ENCODE measurements around the gene BICC1.

The BICC1 gene

DNA sequence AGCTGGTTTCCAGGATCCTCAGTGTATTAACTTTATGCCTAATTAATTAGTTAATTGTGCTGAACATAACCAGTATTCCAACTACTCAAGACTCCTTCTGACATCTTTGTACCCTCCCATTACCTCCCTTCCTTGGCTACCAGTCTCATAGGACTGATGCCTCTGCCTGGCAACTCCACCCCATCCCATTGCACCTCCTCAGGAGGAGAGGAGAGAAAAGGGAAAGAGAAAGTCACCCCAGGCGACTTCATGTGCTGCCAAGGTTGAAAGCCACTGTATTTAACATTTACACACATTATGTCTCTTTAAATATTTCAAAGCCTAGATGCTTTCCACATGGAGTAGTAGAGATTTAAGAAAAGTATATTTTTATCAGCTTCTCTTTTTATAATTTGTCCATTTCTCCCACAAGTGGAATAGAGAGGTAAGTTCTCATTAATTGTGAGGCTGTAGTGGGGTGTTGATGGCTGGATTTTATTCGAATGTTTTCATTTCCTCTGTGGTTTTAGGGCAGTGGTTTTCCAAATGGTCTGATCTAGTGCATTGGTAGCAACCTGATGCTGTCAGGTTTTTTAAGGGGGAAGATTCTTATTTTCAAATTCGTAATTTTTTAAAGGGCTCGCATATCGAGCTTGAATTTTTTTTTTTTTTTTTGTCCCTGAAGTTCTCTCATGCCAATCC lies 148.0 kb downstream of the BICC1 start:
- DNase-seq = no peak

DNA sequence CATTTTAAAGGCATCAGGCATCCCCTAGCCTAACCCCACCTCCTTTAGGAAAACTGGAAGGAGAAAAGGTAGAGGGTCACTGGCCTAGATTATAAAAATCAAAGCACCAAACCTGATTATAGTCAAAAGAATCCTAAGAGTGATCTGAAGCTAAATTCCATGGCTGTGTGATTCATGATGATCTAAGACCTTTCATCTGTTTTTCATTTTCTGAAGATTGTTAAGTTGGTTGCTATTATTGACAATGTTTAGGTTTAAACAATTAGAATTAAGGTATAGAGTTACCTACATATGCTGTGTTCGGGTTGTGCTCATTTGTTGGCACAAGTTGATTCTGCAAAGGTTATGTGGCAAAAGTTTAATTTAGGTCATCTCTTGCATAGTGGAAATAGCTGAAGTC lies 148.7 kb downstream of the BICC1 start:
- DNase-seq = no peak

DNA sequence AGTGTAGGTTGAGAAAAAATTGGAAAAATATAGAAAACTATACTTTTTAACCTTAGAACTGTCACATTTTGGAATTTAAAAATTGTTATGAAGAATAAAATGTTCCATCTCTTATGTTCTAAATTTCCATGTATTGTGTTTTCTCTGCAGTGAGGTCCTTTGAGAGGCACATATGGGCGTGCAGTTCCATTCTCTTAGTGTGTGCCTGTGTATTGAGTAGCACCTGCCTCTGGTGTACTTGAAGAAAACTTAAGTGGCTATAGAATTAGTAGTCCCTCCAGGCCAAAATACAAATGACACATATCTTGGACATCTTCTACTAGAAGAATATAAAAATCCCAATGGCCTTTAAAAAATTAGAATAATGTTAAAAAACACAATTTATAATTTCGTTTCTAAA lies 149.2 kb downstream of the BICC1 start:
- DNase-seq = no peak

DNA sequence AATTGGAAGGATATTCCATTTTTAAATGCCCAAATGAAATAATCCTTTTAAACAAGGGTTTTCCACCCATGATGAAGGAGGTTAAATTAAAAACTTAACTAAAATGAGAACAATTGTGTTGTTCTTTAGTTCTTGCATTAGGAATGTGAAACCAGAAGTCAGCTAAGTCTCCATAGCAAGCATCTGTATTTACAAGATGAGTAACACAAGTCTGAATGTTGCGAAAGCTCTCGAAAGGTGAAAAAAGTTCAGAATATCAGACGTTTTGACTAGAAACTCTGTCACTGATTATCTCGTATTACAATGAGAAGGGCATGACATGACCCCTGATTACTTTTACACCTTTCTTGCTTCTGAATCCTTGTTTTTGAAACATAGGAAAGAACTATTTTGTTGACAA lies 149.6 kb downstream of the BICC1 start:
- no peak for DNase-seq

DNA sequence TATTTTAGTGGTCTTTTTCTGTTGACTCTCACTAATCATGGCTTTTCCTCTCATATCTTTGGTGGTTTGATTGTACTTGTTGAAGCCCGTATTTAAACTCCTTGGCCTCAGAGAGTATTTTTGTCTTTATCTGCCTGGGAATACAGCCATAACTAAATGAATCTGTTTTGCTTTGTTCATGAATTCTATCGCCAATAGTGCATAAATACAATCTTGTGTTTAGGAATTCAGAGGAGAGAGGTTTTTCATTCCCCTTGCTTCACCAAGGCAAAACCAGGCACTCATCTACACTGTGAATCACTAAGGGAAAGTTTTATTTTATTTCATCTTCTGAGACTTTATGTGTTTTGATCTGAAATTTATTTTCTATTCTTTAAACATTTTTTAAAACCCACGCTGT lies 152.7 kb downstream of the BICC1 start:
- no peak for DNase-seq

DNA sequence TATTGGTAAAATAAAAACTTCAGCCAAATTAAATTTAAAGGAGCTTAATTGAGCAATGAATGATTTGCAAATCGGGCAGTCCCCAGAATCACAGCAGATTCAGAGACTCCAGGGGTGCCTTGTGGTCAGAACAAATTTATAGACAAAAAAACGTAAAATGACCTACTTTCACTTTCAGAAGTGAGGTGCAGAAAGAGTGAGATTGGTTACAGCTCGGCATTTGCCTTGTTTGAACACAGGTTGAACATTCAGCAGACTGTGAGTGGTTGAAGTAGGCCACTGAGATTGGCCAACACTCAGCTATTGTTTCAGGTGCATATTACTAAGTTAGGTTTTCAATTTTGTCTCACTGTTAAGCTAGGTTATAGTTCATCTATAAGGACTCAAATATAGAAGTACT lies 153.4 kb downstream of the BICC1 start:
- no peak for DNase-seq

DNA sequence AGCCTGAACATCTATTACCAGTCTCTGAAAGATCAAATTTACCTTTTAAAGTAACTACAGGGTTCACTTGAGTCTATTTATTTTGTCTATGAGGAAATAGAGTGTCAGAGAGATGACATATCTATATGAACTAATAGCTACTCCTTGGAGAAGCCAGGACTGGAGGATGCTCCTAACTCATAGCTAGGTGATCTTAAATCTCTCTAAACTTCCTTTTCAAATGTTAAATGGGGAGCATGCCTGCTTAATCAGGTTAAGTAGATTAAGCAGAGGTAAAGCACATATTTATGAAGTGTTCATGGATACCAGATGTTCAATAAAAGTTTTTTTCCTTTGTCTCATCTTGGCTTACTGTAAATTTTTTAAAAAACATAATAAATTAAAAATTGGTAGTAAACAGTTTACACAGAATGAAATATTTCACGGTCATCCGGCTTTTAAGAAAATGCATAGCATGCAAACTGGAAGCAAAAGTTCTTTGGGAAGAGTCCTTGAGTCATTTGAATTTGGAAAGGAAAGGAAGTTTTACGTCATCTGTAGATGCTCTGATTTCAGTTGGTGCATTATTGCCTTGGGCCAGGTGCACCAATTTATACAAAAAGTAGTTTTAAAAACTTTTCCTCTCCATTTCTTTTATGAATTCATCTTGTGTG lies 155.1 kb downstream of the BICC1 start:
- DNase-seq = no peak

DNA sequence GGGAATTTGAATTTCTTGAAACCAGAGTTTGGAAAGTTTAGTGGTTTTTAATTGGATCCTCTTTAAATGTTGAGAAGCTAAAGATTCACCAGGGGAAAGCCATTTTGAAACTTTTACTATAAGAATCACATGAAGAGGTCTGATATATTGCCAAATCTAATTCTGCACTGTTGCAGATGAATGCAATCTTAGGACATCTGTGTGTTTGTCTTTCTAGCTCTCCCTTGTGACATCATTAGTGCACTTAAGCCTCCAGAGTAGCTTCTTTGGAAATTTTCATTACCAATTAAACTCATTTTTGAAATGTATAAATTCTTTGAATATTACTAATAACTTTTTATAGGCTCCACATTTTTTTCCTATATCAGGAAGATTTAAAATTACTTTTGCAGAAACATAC lies 160.2 kb downstream of the BICC1 start:
- no peak for DNase-seq

DNA sequence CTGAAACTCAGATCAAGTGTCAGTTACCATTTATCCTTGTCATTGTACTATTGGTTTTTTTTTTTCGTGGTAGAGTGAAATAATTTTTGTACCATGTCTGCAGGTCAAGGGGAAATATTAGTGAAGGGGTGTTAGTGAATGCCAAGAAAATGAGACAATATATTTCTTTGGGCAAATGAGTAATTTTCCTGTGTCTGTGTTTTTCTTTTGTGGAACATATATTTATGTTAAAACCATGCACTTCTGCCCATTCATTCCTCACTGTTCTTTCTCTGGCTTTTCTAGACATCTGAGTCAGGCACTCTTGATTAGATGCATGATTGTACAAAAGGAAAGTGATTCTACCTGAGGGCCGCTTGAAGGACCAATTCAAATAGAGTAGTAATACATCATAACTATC lies 161.6 kb downstream of the BICC1 start:
- DNase-seq = no peak

DNA sequence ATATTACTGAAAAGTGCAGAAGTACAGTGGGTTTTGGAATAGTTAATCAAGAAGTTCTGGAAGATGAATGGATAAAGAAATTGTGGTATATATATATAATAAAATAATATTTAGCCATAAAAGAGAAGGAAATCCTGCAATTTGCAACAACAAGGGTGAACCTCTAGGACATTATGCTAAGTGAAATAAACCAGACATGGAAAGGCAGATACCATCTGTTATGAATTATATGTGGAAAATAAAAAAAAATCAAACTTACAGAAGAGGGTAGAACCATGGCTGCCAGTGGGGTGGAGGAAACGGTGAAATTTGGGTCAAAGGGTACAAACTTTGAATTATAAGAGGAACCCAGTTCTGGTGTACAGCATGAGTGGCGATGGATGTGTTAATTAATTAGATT lies 162.6 kb downstream of the BICC1 start:
- no peak for DNase-seq

DNA sequence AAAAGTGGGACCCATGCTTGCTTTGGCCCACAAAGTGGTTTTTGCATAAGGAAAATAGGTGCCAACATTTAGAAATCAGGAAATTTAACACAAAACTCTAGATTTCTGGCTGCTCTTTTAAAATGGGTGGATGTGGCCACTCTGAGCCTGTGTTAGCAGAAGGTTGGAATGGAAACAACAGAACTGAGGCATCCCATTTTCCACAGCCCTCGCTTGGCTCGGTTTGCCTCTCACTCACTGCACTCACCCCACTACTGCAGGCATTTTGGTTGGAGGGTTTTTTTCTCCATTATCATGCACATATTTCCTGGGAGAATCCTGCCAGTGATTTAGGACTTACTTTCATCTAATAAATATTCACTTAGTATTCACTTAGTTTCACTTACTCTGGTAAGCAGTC lies 178.9 kb downstream of the BICC1 start:
- no peak for DNase-seq

DNA sequence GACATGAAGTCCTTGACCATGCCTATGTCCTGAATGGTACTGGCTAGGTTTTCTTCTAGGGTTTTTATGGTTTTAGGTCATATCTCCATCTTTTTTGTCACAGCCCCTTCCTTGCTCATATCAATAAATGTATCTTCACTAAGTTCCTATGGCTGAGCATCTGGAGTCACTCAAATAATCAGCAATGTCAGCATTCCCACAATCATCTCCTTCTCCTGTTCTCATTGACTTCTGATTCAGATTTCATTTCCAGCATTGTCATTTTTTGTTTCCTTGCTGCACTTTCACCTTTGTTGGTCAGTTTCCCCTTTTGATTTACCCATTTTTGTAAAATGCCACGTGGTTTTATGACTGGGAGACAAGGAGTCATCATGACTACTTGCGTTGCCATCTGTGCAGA lies 181.2 kb downstream of the BICC1 start:
- DNase-seq = no peak

DNA sequence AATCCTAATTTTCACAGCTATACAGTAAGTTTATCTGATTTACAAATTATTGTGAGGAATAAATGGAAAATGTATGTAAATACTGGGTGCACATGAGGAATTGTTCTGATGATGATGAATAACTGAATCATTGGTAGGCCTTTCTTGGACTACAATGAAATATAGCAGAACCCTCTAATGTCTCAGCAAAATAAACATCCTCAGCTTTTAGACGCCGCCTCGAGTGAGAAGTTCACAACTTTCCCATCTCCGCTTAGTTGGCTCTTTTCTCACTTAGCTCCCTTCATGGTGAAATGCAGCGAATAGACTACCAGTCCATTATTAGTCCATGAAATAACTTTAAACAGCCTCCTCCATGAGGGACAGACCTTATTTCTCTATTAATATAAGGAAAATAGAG lies 182.3 kb downstream of the BICC1 start:
- DNase-seq = no peak

DNA sequence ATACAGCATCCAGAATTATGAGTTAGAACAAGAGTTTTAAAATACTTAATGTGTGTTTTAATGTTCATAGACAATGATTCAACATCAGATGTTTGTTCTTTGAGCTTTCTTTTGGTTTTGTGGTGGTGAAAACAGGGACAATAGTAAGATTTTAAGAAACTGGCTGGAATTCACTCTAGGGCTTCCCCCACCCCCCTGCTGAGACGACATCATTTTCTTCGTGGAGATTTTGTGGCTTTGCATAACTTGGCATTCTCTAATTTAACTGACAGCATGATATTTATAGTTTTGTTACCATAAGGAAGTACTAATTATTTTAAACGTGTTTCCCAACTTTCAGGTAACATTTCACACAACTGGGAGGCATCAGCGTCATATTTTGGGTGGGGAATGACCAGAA lies 184.1 kb downstream of the BICC1 start:
- DNase-seq = no peak

DNA sequence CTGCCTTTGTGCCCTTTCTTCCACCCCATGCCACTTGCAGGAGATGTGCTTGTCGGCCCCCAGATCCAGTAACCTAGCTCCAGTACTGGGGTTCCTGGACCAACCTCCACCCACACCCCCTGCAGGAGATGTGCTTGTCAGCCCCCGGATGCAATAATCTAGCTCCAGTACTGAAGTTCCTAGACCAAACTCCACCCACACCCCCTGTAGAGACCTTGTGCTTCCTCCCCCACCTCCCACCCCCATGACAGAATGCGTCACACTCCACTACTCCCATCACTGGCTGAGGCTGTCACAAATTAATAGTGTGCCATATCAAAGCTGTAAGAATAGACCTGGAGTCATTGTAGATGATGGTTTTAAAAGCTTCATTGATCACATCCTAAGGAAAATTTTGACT lies 185.0 kb downstream of the BICC1 start:
- no peak for DNase-seq

DNA sequence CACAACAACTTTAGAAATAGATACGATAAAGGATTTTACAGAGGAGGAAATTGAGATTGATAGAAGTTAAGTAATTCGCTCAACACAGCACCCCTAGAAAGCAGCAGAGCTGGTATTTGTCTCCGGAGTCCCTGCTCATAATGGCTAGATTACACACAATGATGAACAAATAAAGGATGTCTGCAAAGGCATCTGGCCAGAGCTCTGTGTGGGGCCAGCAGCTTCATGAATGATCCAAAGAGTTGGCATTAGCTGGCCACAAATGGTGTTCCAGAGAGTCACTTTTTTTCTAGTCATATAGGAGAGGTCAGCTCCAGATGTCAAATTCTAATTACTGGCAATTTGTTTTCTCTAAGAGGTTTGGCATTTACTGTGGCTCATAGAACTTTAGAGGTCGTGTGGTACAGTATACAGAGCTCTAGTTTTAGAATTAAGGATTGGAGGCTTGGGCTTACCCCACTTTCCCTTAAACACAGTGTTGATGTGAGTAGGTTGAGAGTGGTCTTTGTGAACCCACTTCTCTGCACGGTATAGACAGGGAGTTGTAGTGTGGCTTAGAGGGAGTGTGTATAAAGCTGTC lies 186.2 kb downstream of the BICC1 start:
- no peak for DNase-seq

DNA sequence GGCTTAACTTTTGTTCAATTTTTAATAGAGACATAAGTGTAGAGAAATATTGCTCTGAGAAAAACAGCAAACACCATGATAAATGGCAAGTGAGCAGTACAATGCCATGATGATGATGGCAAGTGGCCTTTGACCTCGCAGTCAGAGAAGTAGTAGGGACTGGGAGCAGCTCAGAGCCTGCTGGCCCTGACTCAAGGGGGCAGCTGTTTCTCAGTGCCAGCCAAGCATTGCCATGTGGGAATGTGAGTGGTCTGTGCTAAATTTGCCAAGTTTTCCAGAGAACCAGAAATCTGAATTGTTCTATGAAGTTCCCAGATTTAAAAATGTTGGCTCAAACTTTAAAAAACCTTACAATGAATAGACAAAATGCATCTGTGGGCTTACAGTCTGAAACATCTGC lies 187.9 kb downstream of the BICC1 start:
- DNase-seq = no peak

DNA sequence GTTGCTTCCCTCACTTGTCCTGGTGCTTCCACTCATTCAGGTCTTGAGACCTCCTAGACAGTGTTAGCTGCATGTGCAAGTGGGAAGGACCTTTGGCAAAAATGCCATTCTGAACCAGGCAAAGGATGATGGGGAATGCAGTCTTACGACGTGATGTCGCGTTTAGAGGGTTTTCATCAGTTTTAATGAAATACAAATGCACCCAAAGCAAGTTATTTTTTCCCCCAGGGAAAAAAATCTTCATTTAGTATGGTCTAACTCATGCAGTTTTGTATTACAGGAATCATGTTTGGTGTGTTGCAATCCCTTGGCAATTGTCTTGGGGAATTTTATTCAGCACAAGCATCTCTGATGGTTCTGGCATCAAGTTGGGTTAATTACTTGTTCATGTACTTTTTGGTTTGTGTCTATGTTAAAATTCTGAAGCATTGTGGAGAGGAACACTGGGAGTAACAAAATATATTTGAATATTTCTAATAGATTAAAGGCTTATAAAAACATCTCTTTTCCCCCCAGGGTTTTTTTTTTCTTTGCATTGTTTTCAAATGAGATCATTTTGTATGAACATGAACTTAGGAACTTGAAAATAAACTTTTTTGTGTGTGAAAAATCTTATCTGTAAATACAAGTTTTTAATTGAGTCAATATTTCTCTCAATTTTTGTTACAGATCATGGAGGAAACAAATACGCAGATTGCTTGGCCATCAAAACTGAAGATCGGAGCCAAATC lies 188.9 kb downstream of the BICC1 start:
- no peak for DNase-seq

DNA sequence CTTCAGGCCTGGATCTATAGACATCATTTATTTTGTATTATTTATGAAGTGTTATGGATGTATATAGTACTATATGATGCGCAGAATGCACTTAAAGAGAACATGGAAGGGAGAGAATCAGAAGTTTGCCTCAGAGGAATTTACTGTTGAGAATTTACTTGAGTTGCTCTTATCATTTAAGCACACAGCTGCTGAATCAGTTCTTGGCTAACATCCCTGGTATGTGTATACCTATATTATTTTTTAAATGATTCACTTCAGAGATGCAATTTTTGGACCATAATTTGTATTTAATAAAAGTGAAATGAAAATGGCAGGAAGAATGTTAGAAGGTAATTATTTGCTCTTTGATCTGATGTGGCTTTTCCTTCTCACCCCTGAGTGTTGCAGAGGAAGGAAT lies 191.6 kb downstream of the BICC1 start:
- DNase-seq = no peak

DNA sequence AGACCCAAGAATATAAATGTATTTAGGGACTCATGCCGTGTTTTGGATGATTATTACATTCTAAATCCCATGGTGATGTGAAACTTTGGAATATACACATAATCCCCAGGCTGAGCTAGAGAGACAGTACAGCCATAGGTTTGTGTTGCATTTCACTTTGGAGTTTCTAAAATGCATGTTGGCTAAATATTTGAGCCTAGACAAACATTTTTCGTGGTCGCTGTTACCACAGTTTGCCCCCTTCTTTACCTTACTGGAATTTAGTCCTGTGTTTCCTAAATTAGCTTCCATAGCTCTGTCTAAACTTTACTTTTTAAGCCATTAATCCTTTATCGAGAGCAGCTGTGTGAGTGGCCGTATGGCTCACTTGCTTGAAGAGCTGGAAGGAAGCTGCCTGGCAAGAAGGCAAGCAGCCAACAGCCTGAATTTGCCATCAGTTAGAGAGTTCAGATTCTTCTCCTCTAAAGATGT lies 192.0 kb downstream of the BICC1 start:
- DNase-seq = no peak

DNA sequence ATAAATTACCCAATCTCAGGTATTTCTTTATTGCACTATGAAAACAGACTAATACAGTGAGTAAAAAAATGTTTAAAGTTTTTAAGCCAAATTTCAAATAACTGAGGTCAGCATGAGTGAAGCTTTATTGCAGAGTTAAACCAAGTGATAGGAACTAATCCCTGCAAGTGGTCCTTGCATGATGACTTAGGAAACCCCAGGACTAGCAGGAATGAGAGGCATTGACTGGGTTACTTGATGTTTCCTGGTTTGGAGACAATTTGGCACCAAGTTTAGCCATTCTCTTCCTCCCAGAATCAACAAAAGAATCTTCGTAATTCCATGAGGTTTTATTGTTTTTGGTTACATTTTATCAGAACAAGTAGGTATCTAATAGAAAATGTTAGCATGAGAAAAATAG lies 194.2 kb downstream of the BICC1 start:
- DNase-seq = no peak

DNA sequence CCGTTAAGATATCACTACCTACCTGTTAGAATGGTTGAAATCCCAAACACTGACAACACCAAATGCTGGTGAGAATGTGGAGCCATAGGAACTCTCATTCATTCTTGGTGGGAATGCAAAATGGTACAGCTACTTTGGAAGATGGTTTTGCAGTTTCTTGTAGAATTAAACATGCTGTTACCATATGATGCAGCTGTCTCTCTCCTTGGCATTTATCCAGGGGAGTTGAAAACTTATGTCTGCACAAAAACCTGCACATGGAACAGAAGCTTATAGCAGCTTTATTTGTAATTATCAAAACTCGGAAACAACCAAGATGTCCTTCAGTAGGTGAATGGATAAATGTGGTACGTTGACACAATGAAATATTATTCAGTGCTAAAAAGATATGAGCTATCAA lies 199.5 kb downstream of the BICC1 start:
- no peak for DNase-seq

DNA sequence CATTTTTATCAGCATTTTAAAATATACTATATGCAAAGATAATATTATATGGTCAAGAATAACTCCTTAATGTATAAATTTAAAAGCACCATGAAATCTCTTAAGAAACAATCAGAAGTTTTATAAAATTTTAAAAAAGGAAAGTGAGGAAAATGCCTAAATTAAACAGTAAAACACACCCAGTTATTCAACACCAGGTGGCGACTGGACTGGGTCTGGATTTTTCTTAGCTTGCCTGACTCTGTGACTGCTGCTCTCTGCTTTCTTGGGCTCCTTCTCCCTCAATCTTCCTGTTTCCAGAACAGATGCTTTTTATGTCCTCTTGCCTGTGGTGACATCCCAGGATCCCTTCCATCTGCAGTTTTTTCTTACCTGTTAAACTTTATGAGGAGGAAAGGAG lies 200.3 kb downstream of the BICC1 start:
- no peak for DNase-seq

DNA sequence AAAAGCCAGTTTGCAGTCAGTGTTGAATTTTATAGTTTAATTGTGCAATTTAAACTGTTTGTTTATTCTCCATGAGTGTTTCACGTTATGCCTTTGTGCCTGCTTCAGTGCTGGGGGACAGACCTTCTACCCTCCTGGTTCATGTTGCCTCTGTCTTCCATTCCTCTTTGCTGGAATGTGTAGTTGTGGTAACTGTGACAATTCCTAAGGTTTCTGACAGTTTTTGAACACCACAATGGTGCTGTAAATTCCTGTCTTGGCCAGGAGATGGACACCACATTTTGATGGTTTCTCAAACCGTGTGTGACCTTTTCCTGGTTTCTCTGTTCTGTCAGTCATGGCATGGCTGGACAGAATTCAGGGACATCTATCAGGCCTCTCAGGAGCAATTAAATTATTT lies 201.7 kb downstream of the BICC1 start:
- DNase-seq = no peak
